GM13977 (cell line): ENCODE data around the gene BRSK2.

Experiments used
- DNase-seq: peaks from one replicate; pipeline ENCODE4 v3.0.0; 2012; ENCODE audit warnings: low spot score
- in situ Hi-C: fragments of 300-500 bp; cut with MboI; formaldehyde crosslinking; loops from one replicate; pipeline ENCODE4 v1.12.0; 2022; ENCODE audit warnings: low sequenced_read_pairs, low pct_unique_long_range_greater_than_20kb, mixed read lengths, inconsistent platforms; ENCODE audit not compliant: unreplicated experiment
- TF ChIP-seq, protein P1 (sequence below): IDR thresholded peaks from 2 replicates; pipeline ENCODE4 v1.5.1; 2012; ENCODE audit warnings: mild to moderate bottlenecking, control low read depth; ENCODE audit not compliant: insufficient read depth; ENCODE audit errors: extremely low read depth, missing control alignments

The BRSK2 gene

DNA sequence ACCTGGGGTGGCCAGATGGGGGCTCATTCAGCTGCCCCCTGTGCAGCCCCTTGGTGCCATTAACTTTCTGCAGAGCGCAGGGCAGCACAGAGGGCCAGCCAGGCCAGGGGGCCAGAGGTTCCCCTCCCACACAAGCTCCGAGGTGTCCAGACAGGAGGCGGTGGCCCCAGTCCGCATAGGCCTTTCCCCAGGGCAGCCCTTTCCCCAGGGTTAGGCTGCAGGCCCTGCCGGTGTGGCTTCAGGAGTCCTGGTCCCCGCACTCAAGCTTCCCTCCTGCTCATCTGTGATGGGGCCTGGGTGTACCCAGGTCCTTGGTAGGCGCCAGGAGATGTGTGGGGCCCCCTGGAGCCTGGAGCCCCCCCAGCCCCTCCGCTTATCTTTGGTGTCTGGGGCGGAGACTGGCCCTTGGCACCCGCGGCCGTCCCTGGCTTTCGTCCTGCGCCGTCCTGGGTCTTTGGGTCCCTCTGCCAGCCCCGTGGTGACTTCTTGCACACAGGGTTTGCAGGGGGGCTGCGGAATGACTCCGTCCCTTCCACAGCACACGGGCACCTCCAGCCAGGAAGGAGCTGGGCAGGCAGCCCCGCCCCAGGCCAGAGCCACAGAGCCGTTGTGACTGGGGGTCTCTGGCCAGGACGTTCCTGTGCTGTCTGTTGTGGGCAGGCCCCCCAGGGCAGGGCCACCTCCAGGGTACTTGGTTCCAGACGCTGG, 8.9 kb downstream of the BRSK2 start:
- in situ Hi-C loops: no loop called here
- TF ChIP-seq, protein P1, sequence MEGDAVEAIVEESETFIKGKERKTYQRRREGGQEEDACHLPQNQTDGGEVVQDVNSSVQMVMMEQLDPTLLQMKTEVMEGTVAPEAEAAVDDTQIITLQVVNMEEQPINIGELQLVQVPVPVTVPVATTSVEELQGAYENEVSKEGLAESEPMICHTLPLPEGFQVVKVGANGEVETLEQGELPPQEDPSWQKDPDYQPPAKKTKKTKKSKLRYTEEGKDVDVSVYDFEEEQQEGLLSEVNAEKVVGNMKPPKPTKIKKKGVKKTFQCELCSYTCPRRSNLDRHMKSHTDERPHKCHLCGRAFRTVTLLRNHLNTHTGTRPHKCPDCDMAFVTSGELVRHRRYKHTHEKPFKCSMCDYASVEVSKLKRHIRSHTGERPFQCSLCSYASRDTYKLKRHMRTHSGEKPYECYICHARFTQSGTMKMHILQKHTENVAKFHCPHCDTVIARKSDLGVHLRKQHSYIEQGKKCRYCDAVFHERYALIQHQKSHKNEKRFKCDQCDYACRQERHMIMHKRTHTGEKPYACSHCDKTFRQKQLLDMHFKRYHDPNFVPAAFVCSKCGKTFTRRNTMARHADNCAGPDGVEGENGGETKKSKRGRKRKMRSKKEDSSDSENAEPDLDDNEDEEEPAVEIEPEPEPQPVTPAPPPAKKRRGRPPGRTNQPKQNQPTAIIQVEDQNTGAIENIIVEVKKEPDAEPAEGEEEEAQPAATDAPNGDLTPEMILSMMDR: no peak
- no peak for DNase-seq

- TF ChIP-seq, protein P1: no peak
- in situ Hi-C loops: no loop called here
- DNase-seq: no peak
Observed at GRCh38 chr11:1399386-1400316, 9.9 kb downstream of the BRSK2 start.

GRCh38 chr11:1400317-1401170, 10.8 kb downstream of the BRSK2 start:
- no peak for DNase-seq
- in situ Hi-C loops: no loop called here

GRCh38 chr11:1401171-1401445, 11.4 kb downstream of the BRSK2 start:
- no peak for DNase-seq
- TF ChIP-seq, protein P1: no peak
- in situ Hi-C loops: no loop called here

More at GRCh38 chr11:1400317-1401170, 10.8 kb downstream of the BRSK2 start:
- TF ChIP-seq, protein P1: no peak

DNA sequence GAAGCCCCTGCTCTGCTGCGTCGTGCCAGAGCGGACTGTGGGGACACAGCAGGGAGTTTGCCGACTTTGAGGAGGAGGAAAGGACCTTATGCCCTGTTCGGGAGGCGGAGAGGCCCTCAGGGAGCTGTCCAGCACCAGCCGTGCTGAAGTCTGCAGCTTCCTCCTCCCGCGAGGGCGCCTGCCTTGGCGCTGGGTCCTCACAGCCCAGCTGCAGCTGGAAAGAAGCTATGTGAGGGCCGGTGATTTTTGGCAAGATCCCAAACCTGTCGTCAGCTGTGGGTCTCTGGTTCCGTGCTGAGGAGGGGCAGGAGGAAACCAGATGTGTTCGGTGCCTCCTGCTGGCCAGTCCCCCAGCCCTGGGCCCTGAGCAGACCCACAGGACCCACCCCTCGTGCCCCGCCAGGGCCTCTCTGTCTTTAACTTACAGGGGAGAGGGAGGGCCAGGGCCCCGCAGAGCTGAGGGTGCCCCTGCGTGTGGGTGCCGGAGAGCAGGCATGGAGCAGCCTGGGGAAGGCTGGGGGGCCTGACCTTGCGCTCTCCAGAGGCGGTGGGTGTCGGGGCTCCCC, 12.0 kb downstream of the BRSK2 start:
- in situ Hi-C loops: no loop called here
- TF ChIP-seq, protein P1: no peak
- peak; percentile 85 for DNase-seq
